ENCODE results near the gene FKBP2.

The FKBP2 gene

DNA sequence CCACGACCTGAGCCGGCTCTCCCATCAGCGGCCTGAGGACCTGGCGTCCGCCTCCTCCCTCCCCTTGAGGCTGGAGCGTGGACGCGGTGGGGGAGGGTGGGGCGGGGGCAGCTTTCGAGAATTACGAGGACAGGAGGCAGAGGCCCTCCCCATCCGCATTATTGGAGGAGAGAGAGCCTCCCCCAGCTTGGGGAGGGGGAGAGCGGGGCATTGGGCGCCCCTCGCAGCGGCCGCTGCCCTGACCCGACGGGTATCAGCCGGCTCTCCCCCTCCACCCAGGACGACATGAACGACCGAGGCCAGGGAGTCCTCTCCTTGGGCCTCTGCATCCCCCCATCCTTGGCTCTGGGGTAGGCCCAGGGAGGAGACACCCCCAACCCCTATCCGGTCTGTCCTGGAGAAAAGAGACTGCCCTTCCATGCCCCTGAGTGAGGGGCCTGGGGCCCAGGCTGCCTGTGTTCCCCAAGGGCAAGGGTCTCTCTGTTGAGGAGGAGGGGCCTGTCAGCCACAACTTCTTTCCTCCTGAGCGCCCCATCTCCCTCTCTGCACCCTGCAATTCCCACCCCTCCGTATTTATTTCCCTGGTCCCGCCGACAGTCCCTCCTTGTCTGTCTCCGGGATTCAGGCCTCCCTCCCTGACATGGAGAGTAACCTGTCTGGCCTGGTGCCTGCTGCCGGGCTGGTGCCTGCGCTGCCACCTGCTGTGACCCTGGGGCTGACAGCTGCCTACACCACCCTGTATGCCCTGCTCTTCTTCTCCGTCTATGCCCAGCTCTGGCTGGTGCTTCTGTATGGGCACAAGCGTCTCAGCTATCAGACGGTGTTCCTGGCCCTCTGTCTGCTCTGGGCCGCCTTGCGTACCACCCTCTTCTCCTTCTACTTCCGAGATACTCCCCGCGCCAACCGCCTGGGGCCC is 45.2 kb downstream of the FKBP2 start:
- no peak for DNase-seq (ENCODE audit: low spot score)

- DNase-seq (ENCODE audit: low spot score), result no peak
These were observed 45.9 kb downstream of the FKBP2 start for GRCh38 chr11:64286801-64287159.

DNA sequence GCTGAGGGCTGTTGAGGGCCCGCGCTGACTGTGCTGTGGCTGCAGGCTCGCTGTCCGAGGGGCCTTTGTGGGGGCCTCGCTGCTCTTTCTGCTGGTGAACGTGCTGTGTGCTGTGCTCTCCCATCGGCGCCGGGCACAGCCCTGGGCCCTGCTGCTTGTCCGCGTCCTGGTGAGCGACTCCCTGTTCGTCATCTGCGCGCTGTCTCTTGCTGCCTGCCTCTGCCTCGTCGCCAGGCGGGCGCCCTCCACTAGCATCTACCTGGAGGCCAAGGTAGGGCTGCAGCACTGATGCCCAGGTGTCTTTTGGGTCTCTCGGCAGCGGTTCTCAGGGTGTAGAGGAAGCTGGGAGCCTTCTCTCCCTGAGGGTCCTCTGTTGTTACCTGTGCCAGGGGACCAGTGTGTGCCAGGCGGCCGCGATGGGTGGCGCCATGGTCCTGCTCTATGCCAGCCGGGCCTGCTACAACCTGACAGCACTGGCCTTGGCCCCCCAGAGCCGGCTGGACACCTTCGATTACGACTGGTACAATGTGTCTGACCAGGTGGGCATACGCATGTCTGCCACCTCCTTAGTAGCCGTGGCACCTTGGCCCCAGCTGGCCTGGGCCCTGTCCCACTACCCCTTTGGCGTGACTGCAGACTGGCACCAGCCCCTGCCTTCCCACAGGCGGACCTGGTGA is 46.9 kb downstream of the FKBP2 start:
- DNase-seq (ENCODE audit: low spot score), result no peak

DNA sequence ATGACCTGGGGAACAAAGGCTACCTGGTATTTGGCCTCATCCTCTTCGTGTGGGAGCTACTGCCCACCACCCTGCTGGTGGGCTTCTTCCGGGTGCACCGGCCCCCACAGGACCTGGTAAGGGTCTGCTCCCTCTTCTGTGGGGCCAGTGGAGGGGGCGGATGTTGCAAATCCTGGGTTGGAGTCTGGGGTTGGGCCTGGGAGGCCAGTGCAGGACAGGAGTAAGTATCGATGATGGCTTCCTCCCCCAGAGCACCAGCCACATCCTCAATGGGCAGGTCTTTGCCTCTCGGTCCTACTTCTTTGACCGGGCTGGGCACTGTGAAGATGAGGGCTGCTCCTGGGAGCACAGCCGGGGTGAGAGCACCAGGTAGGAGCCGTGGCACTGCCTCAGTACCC is 47.5 kb downstream of the FKBP2 start:
- DNase-seq (ENCODE audit: low spot score), result no peak

DNA sequence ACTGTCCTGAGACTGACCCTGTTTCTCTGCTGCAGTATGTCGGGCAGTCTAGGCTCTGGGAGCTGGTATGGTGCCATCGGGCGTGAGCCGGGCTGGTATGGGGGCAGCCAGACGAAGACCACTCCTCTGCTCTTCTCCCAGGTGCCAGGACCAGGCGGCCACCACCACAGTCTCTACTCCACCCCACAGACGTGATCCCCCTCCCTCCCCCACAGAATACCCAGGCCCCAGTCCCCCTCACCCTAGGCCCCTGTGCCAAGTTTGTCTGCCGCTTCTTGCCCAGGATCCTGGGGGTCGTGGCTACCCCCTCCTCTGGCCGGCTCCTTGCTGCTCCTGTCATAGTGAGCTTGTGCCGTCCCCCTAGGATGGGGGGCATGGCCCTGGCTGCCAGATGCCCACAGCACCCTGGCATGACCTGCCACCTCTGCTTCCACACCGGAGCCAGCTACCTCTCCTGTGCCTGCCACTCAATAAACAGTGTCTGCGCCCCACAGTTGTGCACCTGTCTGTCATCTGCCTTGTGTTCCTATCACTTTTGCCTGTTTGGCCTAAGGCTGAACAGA is 48.2 kb downstream of the FKBP2 start:
- no peak for DNase-seq (ENCODE audit: low spot score)

- no peak for DNase-seq (ENCODE audit: low spot score)
These were observed 49.7 kb downstream of the FKBP2 start for GRCh38 chr11:64290352-64291261.

DNA sequence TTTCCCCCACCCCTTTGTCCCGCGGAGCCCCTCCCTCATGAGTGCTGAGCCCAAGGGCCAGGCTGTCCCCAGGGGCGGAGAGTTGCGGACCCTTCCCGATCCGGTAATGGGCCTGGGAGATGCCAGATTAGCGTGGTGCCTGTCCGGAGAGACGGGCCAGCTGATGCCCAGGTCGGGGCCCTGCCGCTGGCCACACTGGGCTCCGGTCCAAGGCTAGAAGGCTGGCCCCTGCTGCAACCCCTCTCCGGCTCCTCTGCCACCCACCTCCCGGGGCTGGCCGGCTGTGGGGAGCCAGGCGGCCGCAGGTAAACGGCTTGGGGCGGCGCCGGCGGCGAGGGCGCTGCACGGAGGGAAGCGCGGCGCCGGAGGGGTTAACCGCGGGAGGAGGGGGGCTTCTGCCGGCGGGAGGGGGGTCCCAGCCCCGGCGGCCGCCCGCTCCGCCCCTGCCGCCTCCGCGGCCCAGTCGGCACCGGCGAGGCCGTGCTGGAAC is 50.4 kb downstream of the FKBP2 start, which contains the start of gene KCNK4:
TSS of gene KCNK4 (plus strand) at position 41 of the 490 bp plus-strand sequence. CDS start 1,717 bp downstream, outside the sequence.
- DNase-seq (ENCODE audit: low spot score), result no peak

GRCh38 chr11:64291752-64292459 is 51.0 kb downstream of the FKBP2 start:
- DNase-seq (ENCODE audit: low spot score), result no peak

DNA sequence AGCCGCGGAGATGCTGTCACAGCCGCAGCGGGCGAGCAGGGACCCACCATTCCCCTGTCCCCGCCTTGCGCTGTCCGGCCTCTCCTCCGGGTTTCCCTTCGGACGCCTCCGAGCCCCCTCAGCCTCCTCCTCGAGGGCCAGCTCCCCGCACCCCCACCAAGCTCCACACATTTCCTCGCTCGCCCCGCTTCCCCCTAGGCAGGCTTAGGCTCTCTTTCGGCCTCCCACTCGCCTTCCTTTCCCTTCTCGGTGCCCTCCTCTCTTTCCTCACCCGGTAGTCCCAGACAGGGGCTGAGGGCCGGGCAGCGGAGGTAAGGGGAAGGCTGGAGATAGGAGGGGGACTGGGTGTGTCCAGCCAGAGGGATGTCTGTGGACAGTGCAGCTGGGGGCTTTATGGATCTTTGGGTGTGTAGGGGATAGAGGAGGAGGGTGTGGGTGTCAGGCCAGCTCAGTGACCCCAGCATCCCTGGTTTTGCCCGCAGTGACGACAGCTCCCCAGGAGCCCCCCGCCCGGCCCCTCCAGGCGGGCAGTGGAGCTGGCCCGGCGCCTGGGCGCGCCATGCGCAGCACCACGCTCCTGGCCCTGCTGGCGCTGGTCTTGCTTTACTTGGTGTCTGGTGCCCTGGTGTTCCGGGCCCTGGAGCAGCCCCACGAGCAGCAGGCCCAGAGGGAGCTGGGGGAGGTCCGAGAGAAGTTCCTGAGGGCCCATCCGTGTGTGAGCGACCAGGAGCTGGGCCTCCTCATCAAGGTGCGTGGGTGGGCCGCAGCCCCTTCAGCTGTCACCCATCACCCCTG is 51.8 kb downstream of the FKBP2 start:
- DNase-seq (ENCODE audit: low spot score), result no peak

Data from cerebellar cortex (tissue), 1 donor.